HG03066 (cell line): ENCODE measurements around the gene KRTAP5-6.

Source experiments
- ATAC-seq: cut with Tn5 transposase; IDR thresholded peaks from one replicate; pipeline ENCODE4 v1.9.1; 2021; ENCODE audit warnings: low read depth; ENCODE audit not compliant: unreplicated experiment

The KRTAP5-6 gene

DNA sequence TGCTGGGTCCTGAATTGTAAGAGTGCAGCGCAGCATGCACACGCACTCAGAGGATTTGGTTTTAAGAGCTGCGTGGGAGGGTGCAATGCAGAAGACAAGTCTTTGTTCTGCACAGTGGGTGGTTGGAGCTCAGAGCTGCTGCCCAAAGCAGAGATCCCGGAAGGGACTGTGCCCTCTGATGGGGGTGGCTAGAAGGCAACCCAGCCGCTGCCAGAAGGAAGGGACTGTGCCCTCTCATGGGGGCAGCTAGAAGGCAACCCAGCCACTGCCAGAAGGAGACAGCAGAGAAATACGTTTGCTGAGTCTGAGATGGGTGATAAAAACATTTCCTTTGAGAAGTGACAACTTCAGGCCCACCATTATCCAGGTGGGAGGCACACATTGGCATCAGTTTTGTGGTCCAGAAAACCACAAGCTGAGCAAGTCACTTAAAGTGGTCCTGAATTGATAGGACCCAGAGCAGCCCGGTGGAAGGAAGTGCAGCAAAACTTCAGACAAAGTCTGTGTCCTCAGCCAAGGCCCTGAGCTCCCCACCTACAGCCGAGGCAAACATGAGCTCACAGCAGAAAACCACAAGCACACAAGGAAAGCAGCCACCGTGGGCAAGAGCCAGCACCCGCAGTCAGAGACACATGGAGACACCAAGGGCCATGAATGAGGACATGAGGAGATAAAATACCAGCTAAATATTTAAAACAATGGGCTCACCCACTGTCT is 4.3 kb downstream of the KRTAP5-6 start:
- no peak for ATAC-seq

DNA sequence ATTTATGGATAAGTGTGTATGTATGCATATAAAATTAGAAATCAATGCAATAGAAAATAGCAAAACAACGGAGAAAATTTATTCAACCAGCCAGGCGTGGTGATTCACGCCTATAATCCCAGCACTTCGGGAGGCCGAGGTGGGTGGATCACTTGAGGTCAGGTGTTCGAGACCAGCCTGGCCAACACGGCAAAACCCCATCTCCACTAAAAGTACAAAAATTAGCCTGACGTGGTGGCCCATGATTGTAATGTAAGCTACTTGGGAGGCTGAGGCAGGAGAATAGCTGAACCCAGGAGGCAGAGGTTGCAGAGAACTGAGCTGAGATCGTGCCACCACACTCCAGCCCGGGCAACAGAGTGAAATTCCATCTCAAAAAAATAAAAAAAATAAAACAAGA is 5.5 kb downstream of the KRTAP5-6 start:
- ATAC-seq, result no peak

GRCh38 chr11:1703146-1703545 is 6.2 kb downstream of the KRTAP5-6 start:
- ATAC-seq, result no peak

- no peak for ATAC-seq
Measured at GRCh38 chr11:1705126-1706052, 8.4 kb downstream of the KRTAP5-6 start.

DNA sequence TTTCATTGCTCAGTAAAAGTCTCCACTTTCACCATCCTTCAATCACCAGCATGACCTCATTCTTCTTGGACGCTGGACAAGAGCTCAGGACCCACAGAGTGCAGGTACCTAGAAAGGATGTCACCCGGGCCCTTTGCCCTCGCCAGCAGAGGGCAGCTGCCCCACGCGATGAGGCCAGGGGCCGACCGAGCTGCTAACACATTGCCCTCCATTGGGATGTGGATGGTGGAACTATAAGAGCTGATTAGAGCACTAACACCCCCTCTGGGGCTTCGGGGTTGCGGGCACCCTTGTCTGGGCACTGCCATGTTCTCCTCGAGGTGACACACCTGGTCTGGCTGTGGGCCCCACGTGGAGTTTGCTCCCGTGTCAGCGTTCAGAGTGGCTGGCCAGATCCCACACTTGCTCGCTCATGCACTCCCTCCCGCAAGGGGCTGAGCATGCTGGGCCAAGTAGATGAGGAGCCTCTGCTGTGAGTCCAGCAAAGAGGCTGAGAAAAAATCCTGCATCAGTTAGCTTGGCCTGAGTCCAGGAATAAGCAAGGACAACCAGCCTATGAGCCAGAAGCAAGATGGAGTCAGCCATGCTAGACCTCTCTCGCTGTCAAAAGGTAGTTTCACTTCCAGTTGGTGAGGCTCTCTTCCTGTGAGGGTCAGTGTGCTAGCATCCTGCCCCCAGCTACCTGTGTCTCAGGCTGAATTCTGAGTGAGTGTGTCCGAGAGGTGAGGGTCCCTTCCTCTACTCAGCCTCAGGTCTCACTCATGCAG is 9.8 kb downstream of the KRTAP5-6 start:
- ATAC-seq, result no peak

GRCh38 chr11:1707751-1708150 is 10.8 kb downstream of the KRTAP5-6 start:
- ATAC-seq, result no peak

GRCh38 chr11:1708716-1709115 is 11.7 kb downstream of the KRTAP5-6 start:
- no peak for ATAC-seq

GRCh38 chr11:1714908-1715885 is 18.2 kb downstream of the KRTAP5-6 start:
- ATAC-seq, result no peak

DNA sequence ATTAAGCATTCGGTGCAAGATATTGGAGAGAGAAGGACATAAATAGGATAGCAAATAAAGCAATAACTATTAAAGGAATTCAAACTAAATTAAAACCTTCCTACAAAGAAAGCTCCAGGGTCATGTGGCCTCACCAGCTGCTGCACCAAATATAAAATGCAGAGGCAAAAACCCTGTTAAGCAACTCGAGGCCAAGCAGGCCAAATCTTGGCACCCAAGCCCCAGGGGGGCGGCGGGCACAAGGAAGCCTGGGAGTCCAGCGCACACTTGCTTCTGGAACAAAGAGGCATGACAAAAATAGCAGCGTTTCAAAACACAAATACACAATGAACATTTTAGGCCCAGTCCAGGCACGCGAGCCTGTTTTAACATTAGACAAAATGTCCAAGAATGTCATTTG is 20.8 kb downstream of the KRTAP5-6 start:
- ATAC-seq, result no peak

DNA sequence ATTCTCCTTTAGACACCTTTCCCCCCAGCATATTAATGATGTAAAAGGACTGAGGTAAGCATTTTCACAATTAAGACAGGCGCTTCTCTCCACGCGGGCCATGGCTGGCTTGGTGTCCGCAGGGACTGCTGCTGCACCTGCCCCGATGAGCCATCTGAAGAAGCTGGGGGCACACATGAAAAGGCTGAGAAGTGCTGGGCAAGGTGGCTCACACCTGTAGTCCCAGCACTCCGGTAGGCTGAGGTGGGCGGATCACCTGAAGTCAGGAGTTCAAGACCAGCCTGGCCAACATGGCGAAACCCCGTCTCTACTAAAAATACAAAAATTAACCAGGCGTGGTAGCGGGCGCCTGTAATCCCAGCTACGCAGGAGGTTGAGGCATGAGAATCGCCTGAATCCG is 21.3 kb downstream of the KRTAP5-6 start:
- no peak for ATAC-seq

- no peak for ATAC-seq
Measured at GRCh38 chr11:1719781-1720180, 22.8 kb downstream of the KRTAP5-6 start.

DNA sequence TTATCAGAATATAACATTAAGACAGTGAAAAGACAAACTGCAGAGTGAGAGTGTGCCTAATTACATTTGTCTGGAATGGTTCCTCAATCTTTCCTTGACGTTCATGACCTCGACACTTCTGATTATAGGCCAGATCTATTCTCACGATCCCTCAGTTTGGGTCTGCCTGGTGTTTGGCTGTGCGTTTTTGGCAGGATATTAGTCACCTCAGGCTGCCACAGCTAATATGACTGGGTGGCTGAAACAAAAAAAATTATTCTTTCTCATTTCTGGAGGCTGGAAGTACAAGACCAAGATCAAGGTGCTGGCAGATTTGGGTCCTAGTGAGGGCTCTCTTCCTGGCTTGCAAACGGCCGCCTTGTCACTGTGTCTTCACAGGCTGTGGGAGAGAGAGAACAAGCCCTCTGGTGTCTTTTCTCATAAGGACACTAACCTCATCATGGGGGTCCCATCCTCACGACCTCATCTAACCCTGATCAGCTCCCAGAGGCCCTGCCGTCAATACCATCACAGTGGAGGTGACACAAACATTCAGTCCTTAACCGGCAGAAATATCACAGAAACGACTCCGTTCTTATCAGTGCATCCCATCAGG is 30.2 kb downstream of the KRTAP5-6 start:
- ATAC-seq, result no peak

- no peak for ATAC-seq
Measured at GRCh38 chr11:1727861-1728260, 30.9 kb downstream of the KRTAP5-6 start.

DNA sequence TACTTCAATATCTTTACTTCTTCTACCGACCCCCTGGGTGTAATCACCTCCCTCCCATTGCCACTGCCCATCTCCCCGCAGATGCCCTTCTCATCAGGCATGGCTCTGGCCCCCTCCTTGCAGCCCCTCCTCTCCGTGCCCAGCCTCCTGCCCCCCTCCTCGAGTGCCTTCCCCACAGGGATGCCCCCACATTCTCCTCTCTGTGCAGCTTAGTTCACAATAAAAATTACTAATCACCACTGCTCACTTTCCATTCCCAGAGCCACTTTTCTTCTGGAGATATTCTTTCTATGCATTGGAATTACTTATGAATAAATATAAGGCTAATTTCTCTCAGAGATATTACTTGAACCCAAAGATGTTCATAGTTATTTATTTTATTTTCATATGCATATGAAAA is 31.3 kb downstream of the KRTAP5-6 start:
- no peak for ATAC-seq

GRCh38 chr11:1728931-1729691 is 32.1 kb downstream of the KRTAP5-6 start:
- no peak for ATAC-seq

- no peak for ATAC-seq
Measured at GRCh38 chr11:1729692-1730011, 32.7 kb downstream of the KRTAP5-6 start.

DNA sequence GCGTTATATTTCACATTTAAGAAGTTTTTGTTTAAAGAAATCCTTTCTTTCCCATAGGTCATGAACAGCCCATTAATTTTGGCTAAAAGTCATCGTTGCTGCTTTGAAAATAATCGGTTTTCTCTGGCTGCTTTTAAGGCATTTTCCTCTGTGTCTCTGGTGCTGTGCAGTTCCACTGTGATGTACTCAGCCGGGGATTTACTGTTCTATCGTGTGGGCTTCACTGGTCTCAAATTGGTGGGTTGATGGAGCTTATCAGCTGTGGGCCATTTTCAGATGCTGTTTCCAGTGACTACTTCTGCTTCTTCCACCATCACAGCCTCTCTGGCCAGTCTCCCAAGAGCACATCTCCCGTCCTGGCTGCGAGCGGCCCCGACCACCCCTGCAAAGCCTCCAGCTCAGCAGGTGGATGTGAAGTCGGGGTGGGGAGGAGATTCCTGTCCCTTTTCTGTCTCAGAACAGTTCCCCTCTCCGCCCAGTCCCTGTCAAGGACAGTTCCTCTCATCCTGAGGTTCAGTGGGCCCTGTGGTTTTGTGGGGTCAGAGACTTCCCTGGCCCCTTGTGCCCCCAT is 33.1 kb downstream of the KRTAP5-6 start:
- no peak for ATAC-seq

GRCh38 chr11:1731451-1732059 is 34.6 kb downstream of the KRTAP5-6 start:
- no peak for ATAC-seq
